PFSK-1 (cell line): Measurements from ENCODE around the gene MINDY4B.

ENCODE experiments used
- FOXP2 ChIP-seq: optimal IDR thresholded peaks from 2 replicates; pipeline ENCODE3; 2011; ENCODE audit warnings: borderline replicate concordance, control low read depth, inconsistent platforms; ENCODE audit not compliant: insufficient read depth; ENCODE audit errors: extremely low read length, extremely low read depth
- POLR2AphosphoS5 ChIP-seq: IDR thresholded peaks from 2 replicates; pipeline ENCODE4 v1.6.1; 2012; ENCODE audit warnings: low read depth, mild to moderate bottlenecking, control low read depth, low read length, moderate library complexity
- REST ChIP-seq, 2 experiments: IDR thresholded peaks; 2 replicates each; pipeline versions ENCODE4 v1.6.1 to v1.8.0; 2011 to 2012; ENCODE audit warnings: low read depth in 2 of 2, low read length in 2 of 2, control low read depth in 1 of 2, inconsistent platforms in 1 of 2, mild to moderate bottlenecking in 1 of 2, moderate library complexity in 1 of 2; ENCODE audit not compliant: insufficient read depth in 1 of 2
- SIN3A ChIP-seq: IDR thresholded peaks from 2 replicates; pipeline ENCODE4 v1.6.1; 2012; ENCODE audit warnings: mild to moderate bottlenecking, low read length, moderate library complexity, borderline replicate concordance; ENCODE audit not compliant: insufficient read depth
- TAF1 ChIP-seq: IDR thresholded peaks from 2 replicates; pipeline ENCODE4 v1.6.1; 2012; ENCODE audit warnings: low read length, control low read depth, borderline replicate concordance; ENCODE audit not compliant: insufficient read depth

GRCh38 chr3:150912501-150912900, 7.3 kb upstream of the MINDY4B start:
- TF ChIP-seq TAF1 (no peak), FOXP2 (no peak), POLR2AphosphoS5 (no peak), REST (IDR thresholded peaks at IDR 0.05; ENCODE audit: insufficient read depth in 1 of 2, low read depth in 2 of 2, low read length in 2 of 2) (no peak), SIN3A (no peak)
